Thoracic aorta (tissue), 2 donors: ENCODE data around the gene PABPC3. TPM values are rescaled to one million over a fixed set of nuclear protein-coding genes. Genes with fewer than 3 reads are reported as not detected.

Experiments used
- ATAC-seq: fragments of 150-250 bp; one replicate; pipeline ENCODE4 v1.8.0; 2017; ENCODE audit warnings: low read depth; ENCODE audit not compliant: insufficient number of reproducible peaks, low FRiP score
- DNase-seq: peaks from one replicate; pipeline ENCODE4 v3.0.0-alpha.2; 2020; ENCODE audit warnings: low spot score
- H3K27ac ChIP-seq, 2 donors: fragments of 200-600 bp; sonication (generic); 1 replicate in 1 of 2; 2 replicates in 1 of 2; pipeline ENCODE4 v1.5.1; 2016; ENCODE audit warnings: mild to moderate bottlenecking in 2 of 2, moderate library complexity in 2 of 2
- H3K27me3 ChIP-seq: fragments of 200-600 bp; sonication (generic); replicated peaks from 2 replicates; pipeline ENCODE4 v1.6.0; 2016; ENCODE audit warnings: mild to moderate bottlenecking; ENCODE audit not compliant: insufficient read depth
- H3K36me3 ChIP-seq: fragments of 200-600 bp; sonication (generic); one replicate; pipeline ENCODE4 v1.5.1; 2016
- H3K4me1 ChIP-seq, 2 donors: fragments of 200-600 bp; sonication (generic); 1 replicate in 1 of 2; 2 replicates in 1 of 2; pipeline versions ENCODE4 v1.5.1 to v1.6.0; 2016; ENCODE audit warnings: low read depth in 2 of 2, mild to moderate bottlenecking in 1 of 2; ENCODE audit not compliant: control insufficient read depth in 1 of 2
- H3K4me3 ChIP-seq: fragments of 200-600 bp; sonication (generic); 2 replicates; pipeline ENCODE4 v1.5.1; 2016; ENCODE audit warnings: mild to moderate bottlenecking
- H3K9me3 ChIP-seq: fragments of 200-600 bp; sonication (generic); 2 replicates; pipeline ENCODE4 v1.5.1; 2016
- CTCF ChIP-seq: fragments of 200-600 bp; sonication (generic); IDR thresholded peaks from one replicate; pipeline ENCODE4 v1.5.1; 2019; ENCODE audit warnings: antibody characterized with exemption
- total RNA-seq, 2 donors: library from RNA; depleted of rRNA; stranded (reverse); fragments of >200 nt; gene quantifications; one replicate each; pipeline versions ENCODE4 v1.1.0 to v1.2.3, GENCODE V29; 2016

Gene PABPC3
- total RNA-seq = not detected

GRCh38 chr13:25095851-25096453 is at the start of gene PABPC3:
TSS of gene PABPC3 (plus strand) at chr13:25096136. CDS start at chr13:25096199, 63 bp downstream.
- Histone ChIP-seq H3K27me3 (no peaks in the 10 kb centered on the region), H3K36me3 (no peaks in the 10 kb centered on the region), H3K9me3 (no peaks in the 10 kb centered on the region), H3K4me3 (no peak within 1 kb of the TSS), H3K4me1 (no peaks in the 10 kb centered on the region), H3K27ac (no peak within 1 kb of the TSS)
- no peak for DNase-seq
- TF ChIP-seq CTCF = no peak
- ATAC-seq = no peak

- TF ChIP-seq CTCF = no peak
- no peaks in the 10 kb centered on the region for H3K36me3 ChIP-seq
- H3K4me1 ChIP-seq = peaks cover 0 to 6% of the 10 kb centered on the region in 2 donors
- no peaks in the 10 kb centered on the region for H3K9me3 ChIP-seq
- H3K4me3 ChIP-seq = peak overlapping the region; percentile 68
- ATAC-seq (no peak), DNase-seq (no peak)
- H3K27me3 ChIP-seq = no peaks in the 10 kb centered on the region
- no peak overlapping the region for H3K27ac ChIP-seq
Measured at GRCh38 chr13:25046274-25046984, 49.5 kb upstream of the PABPC3 start.

GRCh38 chr13:25046985-25047511 is 48.9 kb upstream of the PABPC3 start:
- Histone ChIP-seq H3K36me3 (no peaks in the 10 kb centered on the region), H3K27ac (no peak overlapping the region), H3K9me3 (no peaks in the 10 kb centered on the region), H3K4me1 (peaks cover 0 to 6% of the 10 kb centered on the region in 2 donors), H3K27me3 (no peaks in the 10 kb centered on the region), H3K4me3 (peak overlapping the region; percentile 68)
- DNase-seq = no peak
- no peak for ATAC-seq
- TF ChIP-seq CTCF = no peak

GRCh38 chr13:25051065-25051464 is 44.9 kb upstream of the PABPC3 start:
- H3K4me1 ChIP-seq = peaks cover 0 to 6% of the 10 kb centered on the region in 2 donors
- no peaks in the 10 kb centered on the region for H3K36me3 ChIP-seq
- DNase-seq = no peak
- no peak for ATAC-seq
- TF ChIP-seq CTCF = no peak
- no peak overlapping the region for H3K27ac ChIP-seq
- H3K4me3 ChIP-seq = no peak overlapping the region
- no peaks in the 10 kb centered on the region for H3K9me3 ChIP-seq
- no peaks in the 10 kb centered on the region for H3K27me3 ChIP-seq

GRCh38 chr13:25059166-25059565 is 36.8 kb upstream of the PABPC3 start:
- H3K27me3 ChIP-seq = no peaks in the 10 kb centered on the region
- ATAC-seq (no peak), DNase-seq (no peak)
- no peak for TF ChIP-seq CTCF
- no peaks in the 10 kb centered on the region for H3K9me3 ChIP-seq
- no peak overlapping the region for H3K27ac ChIP-seq
- no peaks in the 10 kb centered on the region for H3K36me3 ChIP-seq
- no peaks in the 10 kb centered on the region for H3K4me1 ChIP-seq
- H3K4me3 ChIP-seq = no peak overlapping the region
